GM13976 (cell line): ENCODE data around the gene SPAG7.

Source experiments
- DNase-seq: peaks from one replicate; pipeline ENCODE4 v3.0.0; 2012; ENCODE audit warnings: low spot score
- CTCF ChIP-seq: IDR thresholded peaks from 2 replicates; pipeline ENCODE4 v1.5.1; 2012; ENCODE audit warnings: borderline replicate concordance, mild to moderate bottlenecking; ENCODE audit not compliant: insufficient read depth; ENCODE audit errors: extremely low read depth, missing control alignments, control extremely low read depth
- in situ Hi-C: fragments of 300-500 bp; cut with MboI; formaldehyde crosslinking; loops from one replicate; pipeline ENCODE4 v1.12.0; 2022; ENCODE audit warnings: low sequenced_read_pairs, mixed read lengths, inconsistent platforms; ENCODE audit not compliant: unreplicated experiment

SPAG7 gene

GRCh38 chr17:4949321-4950074 lies 18.1 kb downstream of the SPAG7 start:
- peak; percentile 87 for DNase-seq
- TF ChIP-seq CTCF = no peak
- in situ Hi-C loops = no loop called here

GRCh38 chr17:4948931-4949320 lies 18.7 kb downstream of the SPAG7 start:
- in situ Hi-C loops = no loop called here
- peak; percentile 89 for DNase-seq
- TF ChIP-seq CTCF = no peak

GRCh38 chr17:4948166-4948930 lies 19.3 kb downstream of the SPAG7 start, which contains the start of gene PFN1:
Gene PFN1, minus strand, starts transcription at chr17:4948530. Its CDS starts 136 bp downstream, at chr17:4948394.
- TF ChIP-seq CTCF = no peak
- DNase-seq = peak; percentile 91
- in situ Hi-C loops = no loop called here

GRCh38 chr17:4947411-4948165 lies 20.0 kb downstream of the SPAG7 start:
- peak; percentile 79 for DNase-seq
- in situ Hi-C loops = no loop called here

GRCh38 chr17:4947010-4947410 lies 20.6 kb downstream of the SPAG7 start:
- no peak for TF ChIP-seq CTCF
- DNase-seq = no peak
- in situ Hi-C loops = no loop called here

More at GRCh38 chr17:4947411-4948165, 20.0 kb downstream of the SPAG7 start:
- no peak for TF ChIP-seq CTCF

GRCh38 chr17:4946312-4946976 lies 21.2 kb downstream of the SPAG7 start:
- no peak for DNase-seq
- no peak for TF ChIP-seq CTCF
- in situ Hi-C loops = no loop called here
